H1 (cell line): ENCODE results near the gene CST6. TPM values are rescaled to one million over a fixed set of nuclear protein-coding genes. Genes with fewer than 3 reads are reported as not detected.

Source experiments
- CTCF ChIA-PET: fragments of 300-600 bp; sonication (Branson Sonifier 250); formaldehyde crosslinking; loops from one replicate; lab custom pipeline; 2021; ENCODE audit not compliant: partially characterized antibody; lab: Charles Lee
- POLR2A ChIA-PET: fragments of 300-600 bp; sonication (Branson Sonifier 250); formaldehyde crosslinking; loops from one replicate; lab custom pipeline; 2021; ENCODE audit warnings: inconsistent platforms; ENCODE audit not compliant: partially characterized antibody; lab: Charles Lee
- DNase-seq, 2 experiments: peaks; one replicate each; pipeline versions ENCODE4 v3.0.0 to v3.0.0-alpha.2; 2010 to 2022; ENCODE audit warnings: low spot score in 2 of 2, low read depth in 1 of 2, mixed read lengths in 1 of 2
- FAIRE-seq: peaks from 2 replicates; lab custom pipeline; 2011; peaks lifted over from hg19 to GRCh38; lab: Jason Lieb, UNC
- H2AFZ ChIP-seq: 2 replicates; pipeline ENCODE4 v1.8.1; 2012; ENCODE audit warnings: low read length, inconsistent platforms
- H2AK5ac ChIP-seq: 2 replicates; pipeline ENCODE4 v1.6.1; 2013; ENCODE audit warnings: low read depth, low read length
- H2BK120ac ChIP-seq: replicated peaks from 2 replicates; pipeline ENCODE3; 2013; ENCODE audit warnings: low read depth, low read length, inconsistent platforms
- H2BK12ac ChIP-seq: 2 replicates; pipeline ENCODE4 v1.6.1; 2013; ENCODE audit warnings: low read depth, low read length
- H2BK15ac ChIP-seq: 2 replicates; pipeline ENCODE4 v1.6.1; 2013; ENCODE audit warnings: low read length
- H2BK20ac ChIP-seq: 2 replicates; pipeline ENCODE4 v1.6.1; 2013; ENCODE audit warnings: low read length
- H2BK5ac ChIP-seq: 2 replicates; pipeline ENCODE4 v1.6.1; 2013; ENCODE audit warnings: low read depth, low read length
- H3K14ac ChIP-seq: 2 replicates; pipeline ENCODE4 v1.6.1; 2013; ENCODE audit warnings: inconsistent platforms; ENCODE audit not compliant: insufficient read length
- H3K18ac ChIP-seq: 2 replicates; pipeline ENCODE4 v1.6.1; 2013; ENCODE audit warnings: low read length; ENCODE audit errors: extremely low read depth
- H3K23ac ChIP-seq: 2 replicates; pipeline ENCODE4 v1.6.1; 2013; ENCODE audit warnings: inconsistent platforms; ENCODE audit not compliant: insufficient read length
- H3K23me2 ChIP-seq: 2 replicates; pipeline ENCODE4 v1.6.1; 2013; ENCODE audit warnings: low read depth, low read length
- H3K27ac ChIP-seq: 2 replicates; pipeline ENCODE4 v1.6.1; 2011; ENCODE audit warnings: low read depth, low read length, inconsistent platforms
- H3K27me3 ChIP-seq, 4 experiments: replicated peaks in 1 of 4; 1 replicate in 1 of 4; 2 replicates in 3 of 4; pipeline versions ENCODE4 v1.6.1 to v1.8.1; 2011 to 2013; ENCODE audit warnings: low read length in 3 of 4, mild to moderate bottlenecking in 3 of 4, inconsistent platforms in 2 of 4, mixed read lengths in 2 of 4, moderate library complexity in 1 of 4; ENCODE audit not compliant: control insufficient read depth in 3 of 4, insufficient read depth in 3 of 4; ENCODE audit errors: extremely low read depth in 1 of 4
- H3K36me3 ChIP-seq, 4 experiments: 2 replicates each; pipeline versions ENCODE4 v1.6.1 to v1.8.1; 2011 to 2013; ENCODE audit warnings: mild to moderate bottlenecking in 4 of 4, low read length in 3 of 4, moderate library complexity in 2 of 4, control low read depth in 1 of 4, inconsistent platforms in 1 of 4; ENCODE audit not compliant: insufficient read depth in 4 of 4, control insufficient read depth in 2 of 4
- H3K4ac ChIP-seq: replicated peaks from 2 replicates; pipeline ENCODE3; 2013; ENCODE audit warnings: low read length, low read depth, mixed read lengths, inconsistent platforms; ENCODE audit not compliant: insufficient read length
- H3K4me1 ChIP-seq, 4 experiments: replicated peaks in 1 of 4; 1 replicate in 1 of 4; 2 replicates in 3 of 4; pipeline versions ENCODE4 v1.6.1 to v1.8.1; 2011 to 2013; ENCODE audit warnings: low read length in 3 of 4, inconsistent platforms in 2 of 4, mixed read lengths in 1 of 4; ENCODE audit not compliant: insufficient read depth in 4 of 4, control insufficient read depth in 3 of 4
- H3K4me2 ChIP-seq, 2 experiments: 2 replicates each; pipeline versions ENCODE4 v1.6.1 to v1.8.1; 2011 to 2013; ENCODE audit warnings: low read depth in 2 of 2, low read length in 2 of 2, control low read depth in 1 of 2, inconsistent platforms in 1 of 2, mild to moderate bottlenecking in 1 of 2; ENCODE audit not compliant: insufficient read depth in 1 of 2
- H3K4me3 ChIP-seq, 4 experiments: fragments of 200-600, 300-600 bp in 1 of 4; sonication (generic), shearing (Covaris generic), sonication (Bioruptor Twin) in 1 of 4; 2 replicates each; pipeline versions ENCODE4 v1.5.1 to v1.8.1; 2011 to 2016; ENCODE audit warnings: low read length in 4 of 4, low read depth in 3 of 4, control low read depth in 2 of 4, inconsistent platforms in 2 of 4, mild to moderate bottlenecking in 2 of 4, mixed read lengths in 1 of 4, moderate library complexity in 1 of 4; ENCODE audit not compliant: insufficient read depth in 2 of 4; ENCODE audit errors: extremely low read depth in 1 of 4
- H3K56ac ChIP-seq: replicated peaks from 2 replicates; pipeline ENCODE3; 2013; ENCODE audit warnings: low read depth, mild to moderate bottlenecking, mixed read lengths, low read length, inconsistent platforms; ENCODE audit not compliant: insufficient read length
- H3K79me1 ChIP-seq: 2 replicates; pipeline ENCODE4 v1.6.1; 2013; ENCODE audit warnings: low read depth, low read length, control low read depth
- H3K79me2 ChIP-seq, 2 experiments: 2 replicates each; pipeline versions ENCODE4 v1.6.1 to v1.8.1; 2012 to 2013; ENCODE audit warnings: low read length in 2 of 2, mild to moderate bottlenecking in 2 of 2, inconsistent platforms in 1 of 2; ENCODE audit not compliant: insufficient read depth in 2 of 2, control insufficient read depth in 1 of 2
- H3K9ac ChIP-seq, 4 experiments: replicated peaks in 1 of 4; 1 replicate in 1 of 4; 2 replicates in 3 of 4; pipeline versions ENCODE4 v1.6.1 to v1.8.1; 2011 to 2013; ENCODE audit warnings: low read depth in 3 of 4, low read length in 3 of 4, control low read depth in 2 of 4, mild to moderate bottlenecking in 2 of 4, moderate library complexity in 2 of 4, inconsistent platforms in 1 of 4; ENCODE audit errors: extremely low read depth in 1 of 4
- H3K9me3 ChIP-seq, 2 experiments: 2 replicates each; pipeline versions ENCODE4 v1.6.1 to v1.8.1; 2012 to 2013; ENCODE audit warnings: mild to moderate bottlenecking in 2 of 2, moderate library complexity in 2 of 2, control low read depth in 1 of 2, inconsistent platforms in 1 of 2, low read depth in 1 of 2, low read length in 1 of 2, mixed read lengths in 1 of 2; ENCODE audit not compliant: insufficient read depth in 2 of 2
- H4K20me1 ChIP-seq, 2 experiments: replicated peaks in 1 of 2; 2 replicates each; pipeline versions ENCODE3 to v1.8.1; 2011 to 2013; ENCODE audit warnings: inconsistent platforms in 2 of 2, low read length in 2 of 2, mild to moderate bottlenecking in 1 of 2; ENCODE audit not compliant: insufficient read depth in 2 of 2, control insufficient read depth in 1 of 2
- H4K5ac ChIP-seq: 2 replicates; pipeline ENCODE4 v1.6.1; 2013; ENCODE audit warnings: low read length, low read depth, mixed read lengths, inconsistent platforms; ENCODE audit not compliant: insufficient read length
- H4K8ac ChIP-seq: 2 replicates; pipeline ENCODE4 v1.8.0; 2013; ENCODE audit warnings: mild to moderate bottlenecking, moderate library complexity, low read length, inconsistent platforms; ENCODE audit not compliant: insufficient read depth; ENCODE audit errors: extremely low read depth
- H4K91ac ChIP-seq: replicated peaks from 2 replicates; pipeline ENCODE3; 2013; ENCODE audit warnings: low read length, mixed read lengths, inconsistent platforms; ENCODE audit not compliant: insufficient read length
- CEBPB ChIP-seq: IDR thresholded peaks from 2 replicates; pipeline ENCODE4 v1.6.1; 2012; ENCODE audit warnings: low read depth, low read length
- CTBP2 ChIP-seq: IDR thresholded peaks from 2 replicates; pipeline ENCODE4 v1.7.0; 2011; ENCODE audit warnings: borderline replicate concordance, mild to moderate bottlenecking, moderate library complexity, mixed read lengths, low read length; ENCODE audit not compliant: insufficient read depth, insufficient read length
- KDM1A ChIP-seq: fragments of 200-600, 300-600 bp; sonication (generic); IDR thresholded peaks from 2 replicates; pipeline ENCODE4 v1.7.1; 2016; ENCODE audit warnings: mild to moderate bottlenecking, low read length, borderline replicate concordance
- KDM5A ChIP-seq: fragments of 200-600 bp; IDR thresholded peaks from 2 replicates; pipeline ENCODE4 v1.7.1; 2012; ENCODE audit warnings: mild to moderate bottlenecking, low read length, inconsistent platforms, mixed read lengths
- POLR2A ChIP-seq, 2 experiments: IDR thresholded peaks; 1 replicate in 1 of 2; 2 replicates in 1 of 2; pipeline ENCODE4 v1.6.1; 2011; ENCODE audit warnings: low read depth in 2 of 2, low read length in 2 of 2, mild to moderate bottlenecking in 2 of 2; ENCODE audit errors: control extremely low read depth in 1 of 2
- RNF2 ChIP-seq: fragments of 200-900, 300-1000 bp; sonication (generic); IDR thresholded peaks from 2 replicates; pipeline ENCODE4 v1.7.1; 2016; ENCODE audit warnings: borderline replicate concordance, low read depth, mild to moderate bottlenecking, antibody characterized with exemption, low read length; ENCODE audit not compliant: poor library complexity, severe bottlenecking; ENCODE audit errors: missing control alignments
- TEAD4 ChIP-seq: IDR thresholded peaks from 2 replicates; pipeline ENCODE4 v1.6.1; 2012; ENCODE audit warnings: low read depth, low read length, inconsistent platforms, mixed read lengths
- ZNF274 ChIP-seq: IDR thresholded peaks from 2 replicates; pipeline ENCODE4 v1.7.0; 2012; ENCODE audit warnings: low read length, borderline replicate concordance; ENCODE audit errors: extremely low read depth
- WGBS, 2 experiments: shearing (Covaris generic) in 1 of 2; methylation state at CpG; one replicate each; pipeline versions ENCODE4 v1.1.6 to v1.1.7; 2013 to 2015; ENCODE audit warnings: low lambda C conversion rate in 2 of 2, mixed read lengths in 2 of 2, inconsistent platforms in 1 of 2, low coverage in 1 of 2, missing lambda C conversion rate in 1 of 2; ENCODE audit not compliant: insufficient replicate concordance in 2 of 2, insufficient coverage in 1 of 2, insufficient read length in 1 of 2; ENCODE audit errors: extremely low coverage in 1 of 2, missing lambda C conversion rate in 1 of 2; 5-methylcytosine and 5-hydroxymethylcytosine counted together
- polyA plus RNA-seq, 7 experiments: library from polyadenylated mRNA; depleted of rRNA in 3 of 7; stranded (reverse) in 5 of 7; unstranded in 2 of 7; fragments of >200 nt in 5 of 7; fragments of 200-250 nt in 2 of 7; gene quantifications; 1 replicate in 5 of 7; 2 replicates in 1 of 7; 4 replicates in 1 of 7; pipeline versions ENCODE4 v1.2.1 to v1.2.3, GENCODE V29; 2011 to 2013; ENCODE audit warnings: missing spikeins in 2 of 7, mixed read lengths in 2 of 7
- total RNA-seq: library from RNA; stranded (reverse); fragmentation: NEBNext Ultra II Directional; extraction: Animal tissue kit (Norgen Biotek cat#: 25700); gene quantifications from 2 replicates; pipeline ENCODE4 v1.2.1, GENCODE V29; 2021
- TF ChIP-seq, protein P1 (sequence below): IDR thresholded peaks from 2 replicates; pipeline ENCODE4 v1.6.1; 2011; ENCODE audit warnings: low read length, improper control_type of control experiment

Gene CST6
- total and polyA plus RNA-seq, 2 of the 8 experiments (the other 6 are each of a cell fraction or from before 2014, with no cell fraction given), result 1.6 to 7.6 TPM

GRCh38 chr11:66059966-66060680, 48.3 kb downstream of the CST6 start:
- Histone ChIP-seq H2BK20ac (no peak overlapping the region), H3K23ac (no peak overlapping the region), H2BK5ac (no peak overlapping the region), H3K27me3 (no peaks in the 10 kb centered on the region), H4K91ac (no peak overlapping the region), H3K23me2 (no peaks in the 10 kb centered on the region), H4K8ac (0 out of 2 replicates have a peak overlapping the region, but pooled peaks have one; percentile 32), H2BK120ac (no peak overlapping the region), H2AK5ac (no peak overlapping the region), H4K20me1 (peaks cover 0 to 9% of the 10 kb centered on the region in 2 experiments), H3K79me1 (no peaks in the 10 kb centered on the region), H3K36me3 (peaks cover 62 to 96% (median 84%) of the 10 kb centered on the region in 4 experiments), H3K4me3 (no peak overlapping the region), H3K4ac (no peak overlapping the region), H3K18ac (no peak overlapping the region), H3K9ac (no peak overlapping the region), H3K4me1 (no peaks in the 10 kb centered on the region), H3K4me2 (no peak overlapping the region), H3K14ac (no peak overlapping the region), H3K79me2 (no peaks in the 10 kb centered on the region), H4K5ac (no peak overlapping the region), H3K56ac (no peak overlapping the region), H3K27ac (no peak overlapping the region), H2AFZ (no peak overlapping the region), H2BK15ac (no peak overlapping the region), H3K9me3 (no peaks in the 10 kb centered on the region), H2BK12ac (no peak overlapping the region)
- POLR2A ChIA-PET, result interaction anchor here (0.5 to 13.4 kb wide), 7 partner anchors 7 to 76 kb away, joined by 3 to 150 read pairs (median 4); partner anchors contain the start of genes PACS1 and SF3B2
- FAIRE-seq (no peak), DNase-seq (no peak)
- CTCF ChIA-PET, result interaction anchor here (0.6 to 12.0 kb wide), 5 partner anchors 6 to 1912 kb away, joined by 3 to 144 read pairs (median 5); no protein-coding TSS in a partner anchor
- 83% methylated on average over 8 of the region's 8 CpGs; no CpG with 5 or more reads in 1 of the 2 experiments for WGBS, 2 experiments
- no peak for TF ChIP-seq KDM5A
- no peak for TF ChIP-seq CEBPB
- no peak for TF ChIP-seq ZNF274
- no peak for TF ChIP-seq POLR2A (IDR thresholded peaks at IDR 0.05; ENCODE audit: control extremely low read depth in 1 of 2, low read depth in 2 of 2, low read length in 2 of 2)
- no peak for TF ChIP-seq CTBP2
- TF ChIP-seq, protein P1, sequence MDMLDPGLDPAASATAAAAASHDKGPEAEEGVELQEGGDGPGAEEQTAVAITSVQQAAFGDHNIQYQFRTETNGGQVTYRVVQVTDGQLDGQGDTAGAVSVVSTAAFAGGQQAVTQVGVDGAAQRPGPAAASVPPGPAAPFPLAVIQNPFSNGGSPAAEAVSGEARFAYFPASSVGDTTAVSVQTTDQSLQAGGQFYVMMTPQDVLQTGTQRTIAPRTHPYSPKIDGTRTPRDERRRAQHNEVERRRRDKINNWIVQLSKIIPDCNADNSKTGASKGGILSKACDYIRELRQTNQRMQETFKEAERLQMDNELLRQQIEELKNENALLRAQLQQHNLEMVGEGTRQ, result no peak
- no peak for TF ChIP-seq TEAD4
- no peak for TF ChIP-seq RNF2
- no peak for TF ChIP-seq KDM1A
